Measurements from ENCODE around the gene GALNT16. TPM values are rescaled to one million over a fixed set of nuclear protein-coding genes. Genes with fewer than 3 reads are reported as not detected.

Gene GALNT16
- total RNA-seq, 4 donors from 2014 or later: 5.8 to 18.4 (median 10.5) TPM

GRCh38 chr14:69400154-69400553 is 140.2 kb downstream of the GALNT16 start:
- no peaks in the 10 kb centered on the region for H3K9me3 ChIP-seq
- peaks cover 0 to 13% (median 13%) of the 10 kb centered on the region in 4 donors for H3K36me3 ChIP-seq
- 78% methylated on average over 6 of the region's 6 CpGs for WGBS
- no peak for DNase-seq (ENCODE audit: extremely low spot score)
- no peaks in the 10 kb centered on the region for H3K27me3 ChIP-seq
- intact Hi-C loops (cut with DNase I): no loop called here
- H3K4me1 ChIP-seq: peaks cover 40 to 72% (median 61%) of the 10 kb centered on the region in 4 donors
- no peak for TF ChIP-seq EP300 (IDR thresholded peaks at IDR 0.05)
- TF ChIP-seq CTCF (IDR thresholded peaks at IDR 0.05): no peak
- no peak for TF ChIP-seq POLR2AphosphoS5 (IDR thresholded peaks at IDR 0.05)
- TF ChIP-seq POLR2A (IDR thresholded peaks at IDR 0.05; ENCODE audit: low read depth): no peak
- no peak overlapping the region for H3K27ac ChIP-seq (replicated peaks in 1 of 4)
- H3K4me3 ChIP-seq: peak overlapping the region in 3 of 4 donors; percentile 77 to 90 (median 83)

GRCh38 chr14:69401841-69402240 is 141.9 kb downstream of the GALNT16 start:
- Histone ChIP-seq H3K27me3 (no peaks in the 10 kb centered on the region), H3K9me3 (no peaks in the 10 kb centered on the region), H3K4me1 (peaks cover 28 to 58% (median 45%) of the 10 kb centered on the region in 4 donors), H3K4me3 (no peak overlapping the region), H3K36me3 (no peaks in the 10 kb centered on the region), H3K27ac (replicated peaks in 1 of 4) (no peak overlapping the region)
- DNase-seq (ENCODE audit: extremely low spot score): no peak
- 49% methylated on average over 2 of the region's 2 CpGs for WGBS
- TF ChIP-seq CTCF (IDR thresholded peaks at IDR 0.05) (no peak), EP300 (IDR thresholded peaks at IDR 0.05) (no peak), POLR2AphosphoS5 (IDR thresholded peaks at IDR 0.05) (no peak), POLR2A (IDR thresholded peaks at IDR 0.05; ENCODE audit: low read depth) (no peak)
- intact Hi-C loops (cut with DNase I): no loop called here

- Histone ChIP-seq H3K36me3 (no peaks in the 10 kb centered on the region), H3K27ac (replicated peaks in 1 of 4) (no peak overlapping the region), H3K4me1 (peaks cover 18 to 42% (median 32%) of the 10 kb centered on the region in 4 donors), H3K27me3 (no peaks in the 10 kb centered on the region), H3K4me3 (no peak overlapping the region), H3K9me3 (no peaks in the 10 kb centered on the region)
- WGBS: 87% methylated on average over 3 of the region's 3 CpGs
- TF ChIP-seq POLR2A (IDR thresholded peaks at IDR 0.05; ENCODE audit: low read depth) (no peak), POLR2AphosphoS5 (IDR thresholded peaks at IDR 0.05) (no peak), CTCF (IDR thresholded peaks at IDR 0.05) (no peak), EP300 (IDR thresholded peaks at IDR 0.05) (no peak)
- intact Hi-C loops (cut with DNase I): no loop called here
- no peak for DNase-seq (ENCODE audit: extremely low spot score)
Measured at GRCh38 chr14:69404478-69404877, 144.5 kb downstream of the GALNT16 start.

GRCh38 chr14:69404883-69405282 is 144.9 kb downstream of the GALNT16 start:
- Histone ChIP-seq H3K36me3 (no peaks in the 10 kb centered on the region), H3K4me1 (peaks cover 14 to 38% (median 28%) of the 10 kb centered on the region in 4 donors), H3K4me3 (no peak overlapping the region), H3K27ac (replicated peaks in 1 of 4) (no peak overlapping the region), H3K9me3 (no peaks in the 10 kb centered on the region), H3K27me3 (no peaks in the 10 kb centered on the region)
- TF ChIP-seq EP300 (IDR thresholded peaks at IDR 0.05) (no peak), POLR2A (IDR thresholded peaks at IDR 0.05; ENCODE audit: low read depth) (no peak), POLR2AphosphoS5 (IDR thresholded peaks at IDR 0.05) (no peak), CTCF (IDR thresholded peaks at IDR 0.05) (no peak)
- intact Hi-C loops (cut with DNase I): no loop called here
- WGBS: 100% methylated on average over 5 of the region's 5 CpGs
- DNase-seq (ENCODE audit: extremely low spot score): no peak

- TF ChIP-seq EP300 (IDR thresholded peaks at IDR 0.05): no peak
- no peak for TF ChIP-seq POLR2A (IDR thresholded peaks at IDR 0.05; ENCODE audit: low read depth)
- no peak for TF ChIP-seq POLR2AphosphoS5 (IDR thresholded peaks at IDR 0.05)
- no peak for TF ChIP-seq CTCF (IDR thresholded peaks at IDR 0.05)
- no peaks in the 10 kb centered on the region for H3K36me3 ChIP-seq
- no peaks in the 10 kb centered on the region for H3K27me3 ChIP-seq
- H3K4me1 ChIP-seq: peaks cover 5 to 31% (median 21%) of the 10 kb centered on the region in 4 donors
- no peaks in the 10 kb centered on the region for H3K9me3 ChIP-seq
- no peak for DNase-seq (ENCODE audit: extremely low spot score)
- intact Hi-C loops (cut with DNase I): no loop called here
- no peak overlapping the region for H3K4me3 ChIP-seq
- H3K27ac ChIP-seq (replicated peaks in 1 of 4): no peak overlapping the region
Measured at GRCh38 chr14:69405762-69406161, 145.8 kb downstream of the GALNT16 start.

Data from esophagus muscularis mucosa (tissue), 4 donors.